Gastroesophageal sphincter (tissue), 4 donors: ENCODE results near the gene GUCY1A2. TPM values are rescaled to one million over a fixed set of nuclear protein-coding genes. Genes with fewer than 3 reads are reported as not detected.

Experiments
- ATAC-seq: fragments of 150-250 bp; one replicate; pipeline ENCODE4 v1.9.1; 2016; ENCODE audit warnings: mild to moderate bottlenecking, moderate library complexity
- H3K27ac ChIP-seq, 4 donors: fragments of 200-600 bp; sonication (generic) in 3 of 4; 1 replicate in 3 of 4; 2 replicates in 1 of 4; pipeline ENCODE4 v1.5.1; 2016 to 2019
- H3K27me3 ChIP-seq: fragments of 200-600 bp; sonication (generic); one replicate; pipeline ENCODE4 v1.5.1; 2019
- H3K36me3 ChIP-seq, 2 donors: fragments of 200-600 bp; sonication (generic); one replicate each; pipeline ENCODE4 v1.5.1; 2019; ENCODE audit warnings: control low read depth in 1 of 2
- H3K4me1 ChIP-seq, 3 donors: fragments of 200-600 bp; sonication (generic); 1 replicate in 2 of 3; 2 replicates in 1 of 3; pipeline ENCODE4 v1.5.1; 2016 to 2019; ENCODE audit warnings: control low read depth in 2 of 3
- H3K4me3 ChIP-seq, 2 donors: fragments of 200-600 bp; sonication (generic); one replicate each; pipeline ENCODE4 v1.5.1; 2019; ENCODE audit warnings: mild to moderate bottlenecking in 1 of 2, moderate library complexity in 1 of 2
- H3K9me3 ChIP-seq, 3 donors: fragments of 200-600 bp; sonication (generic); one replicate each; pipeline ENCODE4 v1.5.1; 2017 to 2019; ENCODE audit warnings: control low read depth in 2 of 3
- CTCF ChIP-seq, 4 experiments: fragments of 200-600 bp in 2 of 4; fragments of 450-650 bp in 2 of 4; sonication (generic) in 1 of 4; IDR thresholded peaks; one replicate each; pipeline ENCODE4 v1.5.1; 2017 to 2019; ENCODE audit warnings: antibody characterized with exemption in 4 of 4, mild to moderate bottlenecking in 2 of 4, moderate library complexity in 2 of 4
- EP300 ChIP-seq: sonication (generic); formaldehyde crosslinking; IDR thresholded peaks from one replicate; pipeline ENCODE4 v1.6.1; 2017; ENCODE audit warnings: antibody characterized with exemption, mild to moderate bottlenecking
- POLR2A ChIP-seq, 2 donors: fragments of 450-650 bp; IDR thresholded peaks; one replicate each; pipeline ENCODE4 v1.6.1; 2017; ENCODE audit warnings: antibody characterized with exemption in 2 of 2, mild to moderate bottlenecking in 2 of 2, moderate library complexity in 1 of 2
- POLR2AphosphoS5 ChIP-seq: sonication (generic); formaldehyde crosslinking; IDR thresholded peaks from one replicate; pipeline ENCODE4 v1.6.1; 2017; ENCODE audit warnings: antibody characterized with exemption
- WGBS, 2 donors: methylation state at CpG; one replicate each; pipeline ENCODE4 v1.1.5; 2018; ENCODE audit warnings: low coverage in 1 of 2; 5-methylcytosine and 5-hydroxymethylcytosine counted together
- total RNA-seq, 4 donors: library from RNA; depleted of rRNA; stranded (reverse); fragments of >200 nt; gene quantifications; one replicate each; pipeline ENCODE4 v1.1.0, GENCODE V29; 2016

The GUCY1A2 gene
- total RNA-seq, 4 donors from 2014 or later, result 1.5 to 10.3 (median 3.7) TPM

GRCh38 chr11:106989078-106989455 lies 29.2 kb downstream of the GUCY1A2 start:
- Histone ChIP-seq H3K27ac (peak overlapping the region in 1 of 4 donors; percentile 62), H3K9me3 (no peaks in the 10 kb centered on the region), H3K36me3 (no peaks in the 10 kb centered on the region), H3K4me3 (no peak overlapping the region), H3K4me1 (no peaks in the 10 kb centered on the region), H3K27me3 (no peaks in the 10 kb centered on the region)
- TF ChIP-seq POLR2AphosphoS5 (no peak), CTCF (IDR thresholded peaks at IDR 0.05) (no peak)
- no peak for ATAC-seq
- WGBS, 2 donors, result 79 to 92% methylated on average over 1 of the region's 1 CpG

- TF ChIP-seq CTCF (IDR thresholded peaks at IDR 0.05) (no peak), POLR2A (IDR thresholded peaks at IDR 0.05) (no peak), POLR2AphosphoS5 (no peak), EP300 (no peak)
- ATAC-seq, result peak; percentile 65
- Histone ChIP-seq H3K27ac (peak overlapping the region in 2 of 4 donors; percentile 28 to 62), H3K4me1 (no peaks in the 10 kb centered on the region), H3K27me3 (no peaks in the 10 kb centered on the region), H3K4me3 (no peak overlapping the region), H3K9me3 (no peaks in the 10 kb centered on the region), H3K36me3 (no peaks in the 10 kb centered on the region)
- WGBS, 2 donors, result 22 to 38% methylated on average over 2 of the region's 2 CpGs
These were observed 29.9 kb downstream of the GUCY1A2 start for GRCh38 chr11:106988151-106989077.

GRCh38 chr11:106986673-106987072 lies 31.6 kb downstream of the GUCY1A2 start:
- 58 to 93% methylated on average over 2 of the region's 2 CpGs for WGBS, 2 donors
- peak; percentile 65 for ATAC-seq

GRCh38 chr11:106986261-106986660 lies 32.0 kb downstream of the GUCY1A2 start:
- 58 to 68% methylated on average over 3 of the region's 3 CpGs for WGBS, 2 donors
- no peaks in the 10 kb centered on the region for H3K36me3 ChIP-seq
- H3K27ac ChIP-seq, result peak overlapping the region in 1 of 4 donors; percentile 44
- no peaks in the 10 kb centered on the region for H3K9me3 ChIP-seq
- peak; percentile 49 for ATAC-seq
- H3K4me1 ChIP-seq, result no peaks in the 10 kb centered on the region
- no peak overlapping the region for H3K4me3 ChIP-seq
- TF ChIP-seq EP300 (no peak), POLR2AphosphoS5 (no peak), POLR2A (IDR thresholded peaks at IDR 0.05) (no peak), CTCF (IDR thresholded peaks at IDR 0.05) (no peak)
- no peaks in the 10 kb centered on the region for H3K27me3 ChIP-seq

More at GRCh38 chr11:106986673-106987072, 31.6 kb downstream of the GUCY1A2 start:
- H3K4me1 ChIP-seq, result no peaks in the 10 kb centered on the region
- no peaks in the 10 kb centered on the region for H3K27me3 ChIP-seq
- H3K4me3 ChIP-seq, result no peak overlapping the region
- H3K27ac ChIP-seq, result peak overlapping the region in 1 of 4 donors; percentile 44
- no peaks in the 10 kb centered on the region for H3K36me3 ChIP-seq
- no peaks in the 10 kb centered on the region for H3K9me3 ChIP-seq
- no peak for TF ChIP-seq CTCF (IDR thresholded peaks at IDR 0.05)
- no peak for TF ChIP-seq POLR2AphosphoS5
- no peak for TF ChIP-seq EP300
- TF ChIP-seq POLR2A (IDR thresholded peaks at IDR 0.05), result no peak

- TF ChIP-seq EP300 (no peak), CTCF (IDR thresholded peaks at IDR 0.05) (no peak), POLR2AphosphoS5 (no peak), POLR2A (IDR thresholded peaks at IDR 0.05) (no peak)
- 31 to 33% methylated on average over 1 of the region's 1 CpG for WGBS, 2 donors
- Histone ChIP-seq H3K4me1 (no peaks in the 10 kb centered on the region), H3K9me3 (no peaks in the 10 kb centered on the region), H3K36me3 (no peaks in the 10 kb centered on the region), H3K27ac (no peak overlapping the region), H3K4me3 (no peak overlapping the region), H3K27me3 (no peaks in the 10 kb centered on the region)
- ATAC-seq, result no peak
These were observed 34.3 kb downstream of the GUCY1A2 start for GRCh38 chr11:106983991-106984390.
